Transverse colon (tissue), 4 donors: Measurements from ENCODE around the gene POLR2J2.
"Not testable (repeated sequence)": the region's sequence is repeated elsewhere in the genome, so short reads cannot be mapped to it uniquely, and the experiment has no call there.

Source experiments
- CTCF ChIP-seq, 5 experiments: fragments of 200-600 bp in 3 of 5; fragments of 450-650 bp in 2 of 5; sonication (generic) in 3 of 5; IDR thresholded peaks; 1 replicate in 2 of 5; 2 replicates in 3 of 5; pipeline ENCODE4 v1.5.1; 2016 to 2017; ENCODE audit warnings: antibody characterized with exemption in 5 of 5, inconsistent platforms in 3 of 5, mild to moderate bottlenecking in 2 of 5, moderate library complexity in 1 of 5
- POLR2A ChIP-seq: fragments of 450-650 bp; IDR thresholded peaks from one replicate; pipeline ENCODE4 v1.6.1; 2016; ENCODE audit warnings: antibody characterized with exemption, mild to moderate bottlenecking, moderate library complexity
- POLR2AphosphoS5 ChIP-seq, 3 donors: sonication (generic); formaldehyde crosslinking; IDR thresholded peaks; one replicate each; pipeline ENCODE4 v1.6.1; 2016; ENCODE audit warnings: antibody characterized with exemption in 3 of 3

DNA sequence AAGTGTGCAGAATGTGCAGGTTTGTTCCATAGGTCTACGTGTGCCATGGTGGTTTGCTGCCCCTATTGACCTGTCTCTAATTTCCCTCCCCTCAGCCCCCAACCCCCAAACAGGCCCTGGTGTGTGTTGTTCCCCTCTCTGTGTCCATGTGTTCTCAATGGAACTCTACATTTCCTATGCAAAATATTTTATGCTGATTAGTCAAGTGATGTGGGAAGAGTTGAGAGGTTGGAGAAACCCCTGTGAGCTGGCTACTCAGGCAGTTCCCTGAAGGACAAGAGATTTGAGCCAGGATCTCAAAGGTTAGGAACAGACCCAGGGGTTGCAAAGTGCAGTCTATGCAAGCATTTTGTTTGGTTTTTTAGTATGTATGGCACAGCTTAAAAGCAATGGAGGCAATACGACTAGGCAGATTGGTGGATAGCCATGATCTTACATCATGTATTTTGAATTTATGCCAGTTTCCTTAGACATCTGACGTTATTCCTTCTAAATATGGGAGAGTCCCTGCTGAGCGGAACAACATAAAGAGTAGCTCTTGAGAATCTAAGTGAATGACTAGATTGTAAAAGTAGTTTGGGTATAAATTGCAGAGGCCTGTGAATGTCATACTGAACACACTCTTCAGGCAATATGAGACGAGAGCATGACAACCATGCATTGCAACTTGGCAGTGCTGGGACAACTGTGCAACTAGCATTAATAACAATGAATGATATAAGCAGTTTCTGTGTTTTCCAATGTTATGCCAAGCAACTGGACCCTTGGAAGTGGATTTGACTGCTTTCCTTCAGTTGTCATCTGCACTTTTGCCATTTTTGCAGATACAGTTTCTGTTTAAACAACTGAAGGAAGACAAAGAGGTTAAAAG is 26.4 kb upstream of the POLR2J2 start:
- not testable (repeated sequence) for TF ChIP-seq CTCF (IDR thresholded peaks at IDR 0.05); POLR2A; POLR2AphosphoS5 (IDR thresholded peaks at IDR 0.05)
